Suppressor macrophage (primary cell): ENCODE measurements around the gene SSC5D.

Experiments
- DNase-seq, 4 experiments: peaks; one replicate each; pipeline ENCODE4 v3.0.0-alpha.2; 2020 to 2022

SSC5D gene

GRCh38 chr19:55567708-55568328 is 79.6 kb downstream of the SSC5D start:
- no peak for DNase-seq
